Liver (tissue), 10 donors: ENCODE measurements around the gene RESP18. TPM values are rescaled to one million over a fixed set of nuclear protein-coding genes. Genes with fewer than 3 reads are reported as not detected.
A peak's percentile ranks its signal among the peaks of the same experiment; 100 is the strongest.

ENCODE experiments used
- DNase-seq: peaks from one replicate; pipeline ENCODE4 v3.0.0-alpha.2; 2017; ENCODE audit warnings: low spot score
- H3K27ac ChIP-seq, 2 donors: one replicate each; pipeline ENCODE4 v1.7.0; 2013; ENCODE audit warnings: inconsistent platforms in 2 of 2, low read length in 2 of 2, control low read depth in 1 of 2, low read depth in 1 of 2, mild to moderate bottlenecking in 1 of 2
- H3K27me3 ChIP-seq, 4 donors: one replicate each; pipeline versions ENCODE4 v1.6.1 to v1.7.0; 2013; ENCODE audit warnings: low read length in 3 of 4, inconsistent platforms in 1 of 4, mild to moderate bottlenecking in 1 of 4, moderate library complexity in 1 of 4; ENCODE audit not compliant: control insufficient read depth in 4 of 4, insufficient read depth in 4 of 4
- H3K36me3 ChIP-seq, 4 donors: one replicate each; pipeline versions ENCODE4 v1.6.1 to v1.7.0; 2013; ENCODE audit warnings: low read length in 3 of 4, mild to moderate bottlenecking in 3 of 4, low read depth in 1 of 4, moderate library complexity in 1 of 4; ENCODE audit not compliant: control insufficient read depth in 4 of 4, insufficient read depth in 3 of 4
- H3K4me1 ChIP-seq, 4 donors: one replicate each; pipeline versions ENCODE4 v1.6.1 to v1.7.0; 2013; ENCODE audit warnings: low read length in 3 of 4, mild to moderate bottlenecking in 3 of 4, moderate library complexity in 1 of 4; ENCODE audit not compliant: control insufficient read depth in 4 of 4, insufficient read depth in 4 of 4
- H3K4me3 ChIP-seq, 3 donors: one replicate each; pipeline versions ENCODE4 v1.6.1 to v1.7.0; 2013; ENCODE audit warnings: low read length in 3 of 3, control low read depth in 1 of 3, low read depth in 1 of 3, mild to moderate bottlenecking in 1 of 3
- H3K9ac ChIP-seq, 2 donors: one replicate each; pipeline ENCODE4 v1.7.0; 2013; ENCODE audit warnings: low read length in 2 of 2, mild to moderate bottlenecking in 2 of 2, moderate library complexity in 2 of 2, control low read depth in 1 of 2, low read depth in 1 of 2
- H3K9me3 ChIP-seq, 4 donors: one replicate each; pipeline versions ENCODE4 v1.6.1 to v1.7.0; 2013; ENCODE audit warnings: low read length in 3 of 4; ENCODE audit not compliant: control insufficient read depth in 4 of 4
- CTCF ChIP-seq: fragments of 150-350 bp; IDR thresholded peaks from 2 replicates; pipeline ENCODE4 v1.5.1; 2017; ENCODE audit warnings: improper control_type of control experiment, low read depth, low read length; ENCODE audit not compliant: missing input control
- EGR1 ChIP-seq, 2 donors: IDR thresholded peaks; 2 replicates each; pipeline ENCODE4 v1.6.1; 2016 to 2018; ENCODE audit warnings: antibody characterized with exemption in 2 of 2, low read depth in 2 of 2
- FOXA2 ChIP-seq: IDR thresholded peaks from 2 replicates; pipeline ENCODE4 v1.6.1; 2016; ENCODE audit warnings: antibody characterized with exemption
- HNF4A ChIP-seq, 2 donors: conservative IDR thresholded peaks; 2 replicates each; pipeline ENCODE4 v1.6.1; 2016; ENCODE audit warnings: antibody characterized with exemption in 2 of 2, mild to moderate bottlenecking in 2 of 2
- NR2F2 ChIP-seq: IDR thresholded peaks from 2 replicates; pipeline ENCODE4 v1.6.1; 2016; ENCODE audit warnings: antibody characterized with exemption
- RAD21 ChIP-seq, 2 donors: IDR thresholded peaks; 2 replicates each; pipeline ENCODE4 v1.6.1; 2016; ENCODE audit warnings: antibody characterized with exemption in 2 of 2, mild to moderate bottlenecking in 2 of 2
- REST ChIP-seq: IDR thresholded peaks from 2 replicates; pipeline ENCODE4 v1.6.1; 2016; ENCODE audit warnings: antibody characterized with exemption, mild to moderate bottlenecking
- SP1 ChIP-seq: IDR thresholded peaks from 2 replicates; pipeline ENCODE4 v1.6.1; 2018; ENCODE audit warnings: antibody characterized with exemption, mild to moderate bottlenecking
- TAF1 ChIP-seq: conservative IDR thresholded peaks from 2 replicates; pipeline ENCODE4 v1.6.1; 2016; ENCODE audit warnings: antibody characterized with exemption, mild to moderate bottlenecking
- YY1 ChIP-seq: IDR thresholded peaks from 2 replicates; pipeline ENCODE4 v1.6.1; 2016; ENCODE audit warnings: antibody characterized with exemption, mild to moderate bottlenecking
- ZBTB33 ChIP-seq: IDR thresholded peaks from 2 replicates; pipeline ENCODE4 v1.6.1; 2016; ENCODE audit warnings: antibody characterized with exemption
- WGBS: extraction: QIAGEN DNeasy Blood & Tissue Kit; methylation state at CpG from one replicate; pipeline ENCODE4 v1.1.7; 2013; 5-methylcytosine and 5-hydroxymethylcytosine counted together
- polyA plus RNA-seq, 2 donors: library from polyadenylated mRNA; stranded (reverse) in 1 of 2; unstranded in 1 of 2; fragments of 200-250 nt in 1 of 2; fragments of >200 nt in 1 of 2; fragmentation: Nextera tagmentation in 1 of 2; extraction: Ambion mirVana in 1 of 2; gene quantifications; one replicate each; pipeline versions ENCODE4 v1.2.1 to v1.2.3, GENCODE V29; 2013 to 2015
- small RNA-seq: library from RNA; depleted of rRNA; stranded (forward); fragments of <200 nt; gene quantifications from one replicate; pipeline ENCODE3, GENCODE V24; 2014
- total RNA-seq, 2 donors: library from RNA; depleted of rRNA; stranded (reverse); fragments of >200 nt; gene quantifications; one replicate each; pipeline ENCODE4 v1.2.3, GENCODE V29; 2014
- donor health status: healthy.
- donor health status: healthy.
- donor health status: healthy.
- donor health status: healthy.
- donor health status: healthy.

The RESP18 gene
- total and polyA plus RNA-seq, 4 donors: not detected

GRCh38 chr2:219277703-219278654, 54.6 kb downstream of the RESP18 start:
- H3K36me3 ChIP-seq: peaks cover 2 to 23% (median 15%) of the 10 kb centered on the region in 4 donors
- peak; percentile 99 for TF ChIP-seq CTCF
- no peak for TF ChIP-seq EGR1 (IDR thresholded peaks at IDR 0.05; ENCODE audit: low read depth in 2 of 2)
- no peak for TF ChIP-seq NR2F2
- TF ChIP-seq YY1: peak; percentile 63
- no peak for TF ChIP-seq FOXA2
- no peak for TF ChIP-seq TAF1
- peak; percentile 18 to 39 for TF ChIP-seq HNF4A (conservative IDR thresholded peaks at IDR 0.05)
- TF ChIP-seq ZBTB33: no peak
- TF ChIP-seq REST: peak; percentile 17
- TF ChIP-seq RAD21 (IDR thresholded peaks at IDR 0.05): peak; percentile 81 to 92
- TF ChIP-seq SP1: peak; percentile 42
- DNase-seq: peak; percentile 92
- H3K27me3 ChIP-seq: no peaks in the 10 kb centered on the region
- peak overlapping the region; percentile 88 to 89 for H3K9ac ChIP-seq
- peak overlapping the region; percentile 96 to 98 for H3K27ac ChIP-seq
- H3K9me3 ChIP-seq: no peaks in the 10 kb centered on the region
- 33% methylated on average over 25 of the region's 25 CpGs for WGBS
- H3K4me1 ChIP-seq: peaks cover 7 to 24% (median 14%) of the 10 kb centered on the region in 4 donors
- H3K4me3 ChIP-seq: no peak overlapping the region

Small RNAs within 50 kb of the gene (small RNA-seq; reads per million reads assigned to genes)
- gene AC053503.3 (not detected), gene MIR153-1 (0.15 reads per million)

Other genes starting within 250 kb of the RESP18 start
- 10 to 100 TPM; 11.8 to 13.5 TPM for gene NHEJ1, start 171.9 kb downstream of the RESP18 start, total RNA-seq
- gene NHEJ1, start 171.9 kb downstream of the RESP18 start, polyA plus RNA-seq: 1 to 10 TPM; 6.1 to 8.0 TPM
- gene SLC23A3, start 162.7 kb downstream of the RESP18 start, total RNA-seq: 1 to 10 TPM in 1 of 2 donors, under 1 TPM in 1; 0.23 to 2.4 TPM
- gene SLC23A3, start 162.7 kb downstream of the RESP18 start, polyA plus RNA-seq: under 1 TPM; 0.38 to 0.94 TPM
- 10 to 100 TPM; 16.5 to 39.8 TPM for gene CNPPD1, start 155.8 kb downstream of the RESP18 start, total RNA-seq
- gene CNPPD1, start 155.8 kb downstream of the RESP18 start, polyA plus RNA-seq: 10 to 100 TPM; 16.7 to 26.5 TPM
- gene RETREG2, start 154.5 kb downstream of the RESP18 start, total RNA-seq: 10 to 100 TPM; 34.1 to 41.2 TPM
- gene RETREG2, start 154.5 kb downstream of the RESP18 start, polyA plus RNA-seq: 10 to 100 TPM; 21.7 to 42.8 TPM
- gene ZFAND2B, start 126.0 kb downstream of the RESP18 start, total RNA-seq: 10 to 100 TPM; 19.6 to 29.8 TPM
- 10 to 100 TPM; 21.9 to 53.8 TPM for gene ZFAND2B, start 126.0 kb downstream of the RESP18 start, polyA plus RNA-seq
- 10 to 100 TPM; 27.5 to 96.1 TPM for gene ABCB6, start 113.8 kb downstream of the RESP18 start, total RNA-seq
- 10 to 100 TPM; 19.0 to 68.1 TPM for gene ABCB6, start 113.8 kb downstream of the RESP18 start, polyA plus RNA-seq
- 10 to 100 TPM; 44.7 to 68.1 TPM for gene ATG9A, start 103.1 kb downstream of the RESP18 start, total RNA-seq
- gene ATG9A, start 103.1 kb downstream of the RESP18 start, polyA plus RNA-seq: 10 to 100 TPM; 24.3 to 31.1 TPM
- 10 to 100 TPM; 15.5 to 30.6 TPM for gene ANKZF1, start 102.9 kb downstream of the RESP18 start, total RNA-seq
- gene ANKZF1, start 102.9 kb downstream of the RESP18 start, polyA plus RNA-seq: 10 to 100 TPM in 1 of 2 donors, 1 to 10 TPM in 1; 9.0 to 25.5 TPM
- 1 to 10 TPM; 2.8 to 5.2 TPM for gene GLB1L, start 87.3 kb downstream of the RESP18 start, total RNA-seq
- 1 to 10 TPM; 2.3 TPM for gene GLB1L, start 87.3 kb downstream of the RESP18 start, polyA plus RNA-seq
- 10 to 100 TPM; 14.8 to 44.3 TPM for gene STK16, start 87.3 kb downstream of the RESP18 start, total RNA-seq
- gene STK16, start 87.3 kb downstream of the RESP18 start, polyA plus RNA-seq: 10 to 100 TPM in 1 of 2 donors, 1 to 10 TPM in 1; 5.8 to 32.5 TPM
- under 1 TPM in 1 of 2 donors, not detected in 1; 0.08 TPM for gene TUBA4B, start 79.5 kb downstream of the RESP18 start, total RNA-seq
- under 1 TPM; 0.19 to 0.20 TPM for gene TUBA4B, start 79.5 kb downstream of the RESP18 start, polyA plus RNA-seq
- gene TUBA4A, start 78.8 kb downstream of the RESP18 start, total RNA-seq: 10 to 100 TPM; 16.2 to 25.5 TPM
- 10 to 100 TPM; 37.6 to 63.1 TPM for gene TUBA4A, start 78.8 kb downstream of the RESP18 start, polyA plus RNA-seq
- gene DNAJB2, start 53.4 kb downstream of the RESP18 start, total RNA-seq: 10 to 100 TPM; 22.0 to 71.8 TPM
- gene DNAJB2, start 53.4 kb downstream of the RESP18 start, polyA plus RNA-seq: 10 to 100 TPM in 1 of 2 donors, 1 to 10 TPM in 1; 7.4 to 32.0 TPM
- 1 to 10 TPM in 1 of 2 donors, not detected in 1; 2.2 TPM for gene PTPRN, start 23.3 kb downstream of the RESP18 start, total RNA-seq
- gene PTPRN, start 23.3 kb downstream of the RESP18 start, polyA plus RNA-seq: not detected
- gene DNPEP, start 55.2 kb upstream of the RESP18 start, total RNA-seq: 10 to 100 TPM; 25.8 to 58.4 TPM
- 10 to 100 TPM; 41.0 to 50.5 TPM for gene DNPEP, start 55.2 kb upstream of the RESP18 start, polyA plus RNA-seq
- 10 to 100 TPM in 1 of 2 donors, under 1 TPM in 1; 0.23 to 50.0 TPM for gene DES, start 85.6 kb upstream of the RESP18 start, total RNA-seq
- 1 to 10 TPM in 1 of 2 donors, under 1 TPM in 1; 0.15 to 6.2 TPM for gene DES, start 85.6 kb upstream of the RESP18 start, polyA plus RNA-seq
- under 1 TPM; 0.51 to 0.75 TPM for gene SPEG, start 102.1 kb upstream of the RESP18 start, total RNA-seq
- gene SPEG, start 102.1 kb upstream of the RESP18 start, polyA plus RNA-seq: under 1 TPM; 0.57 to 0.96 TPM
- gene GMPPA, start 166.1 kb upstream of the RESP18 start, total RNA-seq: 10 to 100 TPM; 20.2 to 59.4 TPM
- gene GMPPA, start 166.1 kb upstream of the RESP18 start, polyA plus RNA-seq: 10 to 100 TPM; 32.6 to 54.3 TPM
- gene ASIC4, start 181.7 kb upstream of the RESP18 start, total RNA-seq: 1 to 10 TPM in 1 of 2 donors, under 1 TPM in 1; 0.08 to 1.5 TPM
- gene ASIC4, start 181.7 kb upstream of the RESP18 start, polyA plus RNA-seq: not detected
- gene CHPF, start 211.1 kb upstream of the RESP18 start, total RNA-seq: 10 to 100 TPM; 26.5 to 85.2 TPM
- gene CHPF, start 211.1 kb upstream of the RESP18 start, polyA plus RNA-seq: 100 to 1,000 TPM in 1 of 2 donors, 10 to 100 TPM in 1; 31.1 to 135 TPM
- gene TMEM198, start 211.3 kb upstream of the RESP18 start, total RNA-seq: 1 to 10 TPM; 1.1 to 1.8 TPM
- gene TMEM198, start 211.3 kb upstream of the RESP18 start, polyA plus RNA-seq: 1 to 10 TPM in 1 of 2 donors, under 1 TPM in 1; 0.74 to 1.9 TPM
- 10 to 100 TPM; 23.6 to 35.3 TPM for gene OBSL1, start 238.8 kb upstream of the RESP18 start, total RNA-seq
- gene OBSL1, start 238.8 kb upstream of the RESP18 start, polyA plus RNA-seq: 10 to 100 TPM; 14.2 to 30.9 TPM
- under 1 TPM; 0.08 to 0.14 TPM for gene INHA, start 239.6 kb upstream of the RESP18 start, total RNA-seq
- under 1 TPM; 0.03 to 0.15 TPM for gene INHA, start 239.6 kb upstream of the RESP18 start, polyA plus RNA-seq